ENCODE data around the gene TRIM32.

Gene TRIM32

DNA sequence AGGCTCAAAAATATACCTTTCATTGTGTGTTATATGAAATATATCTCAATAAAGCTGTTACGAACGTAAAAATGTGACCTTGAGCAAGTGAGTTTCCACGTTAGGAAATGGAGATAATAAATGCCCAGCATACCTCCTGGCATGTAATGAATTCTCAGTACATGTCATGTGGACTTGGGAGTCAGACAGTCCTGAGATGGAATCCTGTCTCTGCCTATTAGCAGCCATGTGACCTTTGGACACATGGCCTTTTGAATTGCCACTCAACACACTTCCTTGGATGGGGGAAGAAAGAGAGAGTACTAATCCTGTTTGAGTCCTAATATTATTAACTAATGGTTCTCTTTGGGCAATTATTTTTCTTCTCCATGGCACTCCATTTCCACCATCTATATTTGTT, 25.7 kb downstream of the TRIM32 start:
- DNase-seq = no peak

DNA sequence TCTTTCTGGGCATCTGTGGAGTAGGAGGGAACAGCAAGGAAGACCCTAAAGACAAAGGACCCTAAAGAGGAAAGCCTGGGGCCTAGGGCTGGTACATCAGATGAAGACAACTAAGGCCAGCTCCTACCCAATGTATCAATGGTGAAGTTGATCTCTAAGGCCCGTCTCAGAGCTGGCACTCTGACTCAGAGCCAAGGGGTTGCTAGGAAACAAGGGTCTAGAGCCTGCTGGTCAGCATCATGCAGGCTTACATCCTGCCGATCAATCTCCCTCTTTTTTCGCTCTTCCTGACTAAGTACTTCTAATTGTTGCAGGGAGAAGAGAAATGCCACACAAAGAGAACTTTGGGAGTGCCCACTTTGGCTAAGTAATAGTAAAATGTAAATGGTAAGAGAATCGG, 26.2 kb downstream of the TRIM32 start:
- peak; percentile 7 for DNase-seq

DNA sequence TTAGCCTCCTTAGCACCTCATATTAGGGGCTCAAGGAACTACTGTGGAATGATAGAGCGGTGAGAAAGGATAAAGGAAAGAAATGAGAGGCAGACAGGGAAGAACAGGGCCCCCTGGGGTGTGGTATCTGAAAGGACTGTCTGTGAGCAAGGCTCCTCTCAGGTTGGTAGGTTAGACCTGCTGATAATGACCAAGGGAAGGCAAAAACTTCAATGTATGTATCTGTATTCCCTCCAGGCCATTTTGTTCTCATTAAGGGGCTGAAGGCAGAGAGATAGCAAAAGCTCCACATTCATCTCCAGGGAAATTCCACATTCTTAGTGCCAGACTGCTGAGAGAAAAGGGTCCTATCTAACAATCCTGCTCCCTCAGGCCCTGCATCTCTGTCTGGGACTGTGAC, 28.6 kb downstream of the TRIM32 start:
- no peak for DNase-seq

DNA sequence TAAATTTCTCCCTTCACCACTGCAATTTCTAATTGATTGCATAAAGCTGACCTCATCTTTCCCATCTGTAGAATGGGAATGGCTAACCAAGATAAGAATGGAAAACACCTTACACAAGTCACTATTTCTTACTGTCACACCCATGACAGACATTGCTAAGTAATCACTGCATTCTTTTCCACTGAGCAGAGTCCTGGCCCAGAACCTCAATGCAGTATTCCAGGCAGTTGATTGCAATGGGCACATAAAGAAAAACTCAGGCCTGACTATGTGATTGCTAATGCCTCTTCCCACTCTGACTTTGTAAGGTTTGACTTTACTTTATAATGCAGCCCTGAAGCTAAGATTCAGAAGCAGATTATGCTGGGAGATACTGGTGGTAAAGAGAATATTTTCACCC, 29.3 kb downstream of the TRIM32 start:
- no peak for DNase-seq

DNA sequence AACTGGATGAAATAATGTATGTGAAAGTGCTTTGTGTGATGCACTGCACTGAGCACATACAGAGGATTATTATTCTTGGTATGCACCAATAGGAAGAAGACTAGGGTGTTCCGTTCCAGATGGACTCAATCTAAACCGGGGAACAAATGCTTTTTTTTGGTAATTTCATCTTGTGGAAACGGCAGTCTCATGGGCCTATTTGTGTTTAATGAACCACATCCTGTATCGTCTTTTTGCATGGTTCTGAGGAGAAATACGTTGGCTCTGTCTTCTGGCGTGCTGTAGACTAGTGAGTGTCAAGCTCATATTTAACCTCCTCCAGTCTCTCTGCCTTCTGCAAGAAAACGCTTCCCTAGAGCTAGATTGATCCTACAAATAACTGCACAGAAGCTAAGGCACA, 30.0 kb downstream of the TRIM32 start:
- no peak for DNase-seq

DNA sequence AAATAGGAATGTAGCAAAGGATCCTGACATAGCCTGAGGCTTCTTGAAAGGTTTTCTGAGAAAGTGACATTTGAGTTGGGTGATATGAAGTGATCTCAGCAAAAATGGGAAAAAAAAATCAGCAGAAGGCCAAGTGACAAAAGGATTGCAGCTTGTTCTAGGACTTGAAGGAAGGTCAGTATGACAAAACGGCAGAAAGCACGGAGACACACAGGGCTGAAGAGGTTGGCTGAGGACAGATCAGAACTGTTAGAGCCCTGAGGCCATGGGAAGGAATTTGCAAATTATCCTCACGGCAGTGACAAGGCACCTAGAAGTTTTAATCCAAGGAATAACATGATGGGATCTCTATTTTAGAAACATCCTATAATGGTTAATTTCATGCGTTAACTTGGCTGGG, 31.0 kb downstream of the TRIM32 start:
- no peak for DNase-seq

DNA sequence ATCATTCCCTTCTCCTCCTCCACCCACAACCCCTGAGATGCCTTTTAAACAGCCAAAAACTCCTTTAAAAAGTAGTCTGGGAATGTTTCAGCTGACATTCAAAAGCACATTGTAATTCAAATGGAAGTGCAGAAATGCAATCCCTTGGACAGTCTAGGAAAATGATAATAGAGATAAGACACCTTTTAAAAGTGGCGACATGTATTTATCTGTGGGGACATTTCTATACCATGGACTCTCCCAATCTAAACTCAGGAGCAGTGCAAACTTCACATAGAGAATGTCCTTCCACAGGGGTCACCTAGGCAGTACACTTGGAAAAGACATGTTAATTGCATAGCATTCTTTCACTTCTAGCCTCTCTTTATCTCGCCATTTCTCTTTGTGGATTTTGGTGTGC, 33.0 kb downstream of the TRIM32 start:
- DNase-seq = no peak

DNA sequence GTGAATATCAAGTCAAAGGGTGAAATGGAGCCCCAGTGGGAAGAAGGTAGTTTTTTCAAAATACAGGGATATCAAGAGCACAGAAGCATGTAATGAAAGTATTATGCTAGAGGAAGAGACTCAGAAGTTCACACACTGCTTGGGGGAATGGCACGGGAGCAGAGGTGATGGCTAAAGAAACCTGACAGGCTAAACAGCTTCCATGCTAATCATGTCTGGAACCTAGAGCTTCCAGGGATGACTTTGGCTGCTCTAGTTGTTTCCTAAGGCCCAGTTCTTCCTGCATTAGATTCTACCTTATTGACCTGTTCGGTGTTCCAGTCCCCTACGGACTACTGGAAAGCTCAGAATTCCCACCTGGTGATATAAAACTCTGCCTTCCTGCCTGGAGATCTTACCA, 34.3 kb downstream of the TRIM32 start:
- no peak for DNase-seq

DNA sequence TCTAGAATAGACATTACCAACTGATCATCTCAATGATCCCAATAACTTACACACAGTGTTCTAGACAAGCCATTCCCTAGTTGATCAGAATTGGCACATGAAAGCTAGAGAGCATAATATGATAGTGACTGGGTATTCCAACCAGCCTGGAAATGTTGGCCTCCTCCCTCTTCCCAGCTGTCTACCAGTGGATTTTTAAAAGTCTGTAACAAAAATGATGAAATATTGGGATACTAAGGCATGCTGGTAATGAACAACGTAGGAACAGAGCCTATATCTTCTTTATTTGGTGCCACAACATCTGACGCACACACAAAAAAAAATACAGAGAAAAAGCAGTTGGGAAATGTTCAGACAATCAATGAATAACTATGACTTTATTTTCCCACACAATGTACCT, 34.8 kb downstream of the TRIM32 start:
- DNase-seq = no peak

DNA sequence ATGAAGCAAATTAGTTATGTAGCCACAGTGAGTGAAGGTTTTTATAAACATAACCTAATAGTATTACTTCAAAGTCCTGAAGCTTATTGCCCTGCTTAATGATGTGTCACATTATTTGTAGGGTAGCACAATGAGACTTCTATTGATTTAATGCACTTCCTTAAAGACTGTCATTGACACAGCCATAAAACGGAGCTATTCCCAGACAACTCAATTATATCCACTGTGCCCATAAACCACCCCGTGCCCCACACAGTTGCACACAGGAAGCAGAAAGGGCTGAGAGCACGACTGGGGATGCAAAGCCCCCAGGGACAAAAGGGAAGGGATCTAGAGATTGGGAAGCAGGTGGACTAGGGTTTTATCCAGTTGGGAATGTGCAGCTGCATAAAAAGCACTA, 37.0 kb downstream of the TRIM32 start:
- DNase-seq = no peak

DNA sequence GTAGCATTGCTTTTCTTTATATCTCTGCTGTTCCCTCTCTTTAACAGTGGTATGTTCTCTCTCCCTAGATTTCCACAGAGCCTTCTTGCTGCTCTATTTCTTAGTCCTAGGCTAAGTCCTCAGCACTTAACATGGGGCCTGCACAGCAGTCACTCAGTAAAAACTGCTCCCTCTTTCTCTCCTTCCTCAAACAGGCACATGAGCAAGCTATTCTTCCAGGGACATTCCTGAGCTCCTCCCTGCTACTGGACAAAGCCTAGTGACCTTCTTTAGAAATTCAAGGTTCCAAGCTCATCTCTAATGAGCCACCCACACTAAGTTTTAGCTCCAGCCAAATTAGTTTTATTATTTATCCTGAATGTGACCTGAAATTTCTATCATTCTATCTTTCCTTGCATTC, 39.5 kb downstream of the TRIM32 start:
- DNase-seq = no peak

DNA sequence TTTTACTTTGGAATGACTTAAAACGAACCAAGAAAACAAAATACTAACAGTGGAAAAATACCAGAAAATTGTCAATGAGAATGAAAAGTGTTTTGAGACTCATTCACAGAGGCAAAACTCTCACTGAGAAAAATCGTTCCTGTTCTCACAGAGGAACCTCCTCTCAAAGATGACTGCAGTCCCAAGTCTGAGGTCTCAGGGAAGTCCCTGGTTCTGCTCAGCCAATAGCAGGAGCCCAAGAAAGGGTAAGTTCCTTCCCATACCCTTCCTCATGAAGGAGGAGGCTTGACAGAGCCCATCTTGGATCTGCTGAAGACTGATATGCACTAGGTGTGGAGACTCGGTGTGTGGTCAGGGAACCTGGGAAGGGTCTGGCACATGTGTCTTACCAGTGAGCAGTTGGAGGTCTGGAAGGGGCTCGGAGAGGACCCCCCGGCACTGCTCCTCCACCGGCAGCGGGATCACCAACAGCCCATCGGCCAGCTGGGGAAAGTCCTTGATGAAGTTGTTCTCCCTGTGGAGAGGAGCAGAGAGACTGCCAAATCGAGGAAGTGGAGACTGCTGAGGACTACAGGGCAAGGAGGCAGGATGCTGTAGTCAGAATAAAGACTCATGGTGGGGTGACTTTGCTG, 46.0 kb downstream of the TRIM32 start:
- DNase-seq = no peak

DNA sequence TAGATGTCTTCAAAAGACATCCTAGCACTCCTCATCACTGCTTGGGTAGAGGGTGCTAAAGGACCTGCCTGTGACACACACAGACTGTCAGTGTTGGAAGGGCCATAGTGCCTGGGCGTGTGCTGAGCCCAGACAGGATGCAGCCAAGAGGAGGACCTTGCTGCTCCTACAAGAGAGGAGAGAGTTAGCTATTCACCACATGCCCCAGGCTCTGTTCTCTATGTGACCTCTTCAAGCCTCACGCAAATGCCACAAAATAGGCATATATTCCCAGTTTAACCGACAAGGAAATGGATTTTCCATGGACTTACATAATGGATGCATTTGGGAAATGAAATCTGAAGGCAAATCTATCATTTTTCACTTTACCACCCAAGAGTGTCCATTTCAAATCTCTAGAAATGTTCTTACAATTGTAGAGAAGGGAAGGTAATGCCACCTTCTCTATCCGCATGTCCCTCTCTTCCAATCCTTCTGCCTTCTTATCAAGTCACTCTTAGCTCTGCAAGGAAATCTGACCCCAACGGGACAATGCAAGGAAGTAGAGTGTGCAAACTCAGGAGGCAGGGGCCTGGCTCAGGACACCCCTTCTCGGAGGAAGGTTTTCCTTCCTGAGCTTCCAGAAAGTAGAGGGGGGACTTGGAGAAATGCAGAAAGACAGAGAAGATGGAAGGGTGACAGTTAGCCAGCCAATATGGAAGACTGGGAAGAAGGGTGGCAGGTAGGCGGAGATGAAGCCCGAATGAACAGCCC, 49.5 kb downstream of the TRIM32 start:
- DNase-seq = no peak

DNA sequence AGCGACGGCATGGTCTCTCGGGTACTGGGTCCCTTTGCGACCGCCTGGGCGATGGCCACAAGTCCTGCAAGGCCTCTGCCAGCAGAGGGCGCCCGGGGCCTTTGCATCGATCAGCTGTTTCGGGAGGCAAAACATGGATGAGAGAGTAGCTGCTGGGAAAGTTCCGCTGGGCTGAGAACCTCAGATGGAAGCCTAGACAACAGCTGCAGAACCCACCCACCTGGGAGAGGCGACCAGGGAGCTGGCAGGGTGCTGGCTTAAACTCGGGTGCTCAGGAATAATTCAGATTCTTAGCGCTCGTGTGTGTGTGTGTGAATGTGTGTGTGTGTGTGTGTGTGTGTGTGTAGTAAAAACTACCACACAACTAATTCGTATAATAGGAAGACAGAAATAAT, 50.0 kb downstream of the TRIM32 start:
- DNase-seq = peak; percentile 89

DNA sequence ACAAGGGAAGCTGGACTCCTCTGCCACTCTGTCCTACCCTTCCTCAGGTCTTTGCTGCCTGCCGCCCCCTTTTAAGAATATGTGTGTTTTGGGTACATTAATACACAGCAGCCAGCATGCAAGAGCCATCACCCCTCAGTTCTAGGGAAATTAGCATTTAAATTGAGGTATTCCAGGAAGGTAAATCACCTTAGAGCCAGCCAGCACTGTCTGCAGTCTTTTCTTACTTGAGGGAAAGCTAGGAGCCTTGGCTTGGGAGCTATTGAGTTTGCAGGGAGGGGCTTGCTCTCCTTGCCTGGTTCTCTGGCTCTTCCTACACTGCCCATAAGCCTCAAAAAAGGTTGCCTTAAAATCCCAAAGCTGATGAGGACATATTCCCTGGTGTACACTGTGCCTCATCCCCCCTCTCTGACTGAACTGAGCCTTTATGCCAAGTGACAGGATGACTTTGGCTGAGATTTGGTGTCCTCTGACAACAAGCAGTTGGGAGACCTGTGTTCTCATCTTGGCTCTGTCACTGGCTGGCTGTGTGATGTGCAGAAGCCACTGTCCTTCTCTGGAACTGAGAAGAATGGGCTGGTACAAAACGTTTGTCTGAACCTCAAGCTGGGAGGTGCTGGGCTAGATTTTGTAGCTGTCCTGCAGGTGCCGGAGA, 54.1 kb downstream of the TRIM32 start:
- DNase-seq = no peak

DNA sequence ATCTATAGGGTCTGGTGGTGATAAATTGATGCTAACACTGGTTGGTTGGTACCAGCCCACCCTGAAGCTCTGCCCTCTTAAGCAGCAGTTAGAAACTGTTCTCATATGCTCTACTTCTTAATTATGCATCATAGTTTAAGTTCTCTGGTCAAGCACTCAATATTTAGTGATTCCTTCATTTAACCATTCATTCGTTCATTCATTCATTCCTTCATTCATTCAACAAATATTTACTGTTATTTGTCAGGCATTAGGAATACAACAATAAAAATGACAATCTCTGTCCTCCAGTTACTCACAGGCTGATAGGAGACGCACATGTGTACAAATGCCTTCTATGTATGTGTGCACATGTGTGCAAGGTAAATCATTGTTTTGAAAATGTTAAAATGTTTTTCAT, 54.6 kb downstream of the TRIM32 start:
- no peak for DNase-seq

DNA sequence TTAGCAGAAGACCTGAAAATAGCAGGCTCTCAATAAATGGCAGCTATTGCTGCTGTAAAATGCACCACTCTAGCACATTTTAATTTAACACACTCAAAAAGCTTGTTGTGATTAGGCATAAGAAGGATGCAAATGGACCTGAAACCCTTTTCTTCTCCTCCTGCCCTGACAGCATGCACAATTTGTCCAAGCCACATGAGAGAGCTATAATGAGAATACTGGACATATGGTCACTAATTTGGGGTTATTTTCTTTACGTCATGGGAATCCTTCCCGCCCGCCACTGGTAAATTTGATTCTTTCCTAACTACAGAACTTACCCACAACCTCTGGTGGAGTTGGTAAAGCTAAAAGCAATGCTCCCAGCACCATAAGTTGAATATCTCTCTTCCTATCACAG, 62.1 kb downstream of the TRIM32 start:
- no peak for DNase-seq

DNA sequence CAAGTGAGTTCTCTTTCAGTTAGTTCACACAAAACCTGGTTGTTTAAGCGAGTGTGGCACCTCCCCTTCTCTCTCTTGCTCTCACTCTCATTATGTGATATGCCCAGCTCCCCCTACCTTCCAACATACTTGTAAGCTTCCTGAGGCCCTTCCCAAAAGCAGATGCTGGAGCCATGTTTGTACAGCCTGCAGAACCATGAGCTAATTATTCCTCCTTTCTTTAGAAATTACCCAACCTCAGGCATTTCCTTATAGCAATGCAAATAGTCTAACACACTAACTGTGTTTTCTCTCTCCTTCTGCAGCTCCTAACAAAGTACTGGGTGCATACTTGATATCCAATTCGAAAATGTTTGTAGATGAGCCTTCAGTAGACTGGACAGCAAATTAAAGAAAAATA, 62.7 kb downstream of the TRIM32 start:
- no peak for DNase-seq

DNA sequence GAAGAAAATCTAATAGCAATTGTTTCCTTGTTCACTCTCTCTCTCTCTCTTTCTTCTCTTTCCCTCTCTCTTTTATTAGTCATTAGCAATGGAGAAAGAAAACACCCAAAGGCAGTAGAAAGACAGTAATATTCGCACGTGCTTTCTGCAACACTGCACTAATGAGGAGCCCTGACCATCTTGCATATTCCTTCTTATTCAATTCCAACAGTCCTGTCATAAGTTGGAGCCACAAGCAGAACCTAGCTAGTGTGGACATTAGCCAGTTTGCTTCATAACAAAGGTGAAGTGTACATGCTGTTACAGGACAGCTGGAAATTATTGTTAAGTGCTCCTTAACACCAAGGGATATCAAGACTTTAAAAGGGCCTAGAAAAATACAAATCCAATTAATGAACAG, 63.4 kb downstream of the TRIM32 start:
- DNase-seq = no peak
